ENCODE measurements around the gene SLC37A1. TPM values are rescaled to one million over a fixed set of nuclear protein-coding genes. Genes with fewer than 3 reads are reported as not detected.

Gene SLC37A1
- total and polyA plus RNA-seq, 7 donors: 2.3 to 98.5 (median 7.8) TPM

DNA sequence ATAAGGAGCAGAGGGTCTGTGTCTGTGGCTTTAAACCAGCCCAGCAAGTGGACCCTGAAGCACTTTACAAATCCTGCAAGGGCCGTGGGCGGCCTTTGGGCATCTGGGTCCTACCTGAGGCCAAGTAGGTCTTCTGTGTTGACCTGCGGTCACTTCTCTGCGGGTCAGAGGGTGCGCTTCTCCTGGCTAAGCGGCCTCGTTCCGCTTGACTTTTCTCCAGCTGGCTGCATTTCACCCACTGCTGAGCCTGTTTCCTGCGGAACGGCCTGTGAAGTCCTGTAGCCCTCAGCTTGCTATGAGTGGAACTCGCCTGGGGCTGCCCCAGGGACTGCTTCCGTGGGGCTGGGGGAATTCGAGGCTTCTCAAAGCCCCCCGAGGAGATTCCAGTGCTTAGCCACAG lies 43.3 kb downstream of the SLC37A1 start:
- WGBS, 2 donors: 84 to 94% methylated on average over 14 of the region's 14 CpGs
- intact Hi-C loops (cut with DNase I): no loop called here
- no peaks in the 10 kb centered on the region for H3K9me3 ChIP-seq
- H3K4me1 ChIP-seq: no peaks in the 10 kb centered on the region
- no peaks in the 10 kb centered on the region for H3K27me3 ChIP-seq
- DNase-seq: peak; percentile 38
- H3K27ac ChIP-seq: no peak overlapping the region
- TF ChIP-seq POLR2AphosphoS5 (IDR thresholded peaks at IDR 0.05): no peak
- H3K36me3 ChIP-seq: peaks cover 0 to 50% (median 5%) of the 10 kb centered on the region in 4 donors
- H3K4me3 ChIP-seq: no peak overlapping the region

DNA sequence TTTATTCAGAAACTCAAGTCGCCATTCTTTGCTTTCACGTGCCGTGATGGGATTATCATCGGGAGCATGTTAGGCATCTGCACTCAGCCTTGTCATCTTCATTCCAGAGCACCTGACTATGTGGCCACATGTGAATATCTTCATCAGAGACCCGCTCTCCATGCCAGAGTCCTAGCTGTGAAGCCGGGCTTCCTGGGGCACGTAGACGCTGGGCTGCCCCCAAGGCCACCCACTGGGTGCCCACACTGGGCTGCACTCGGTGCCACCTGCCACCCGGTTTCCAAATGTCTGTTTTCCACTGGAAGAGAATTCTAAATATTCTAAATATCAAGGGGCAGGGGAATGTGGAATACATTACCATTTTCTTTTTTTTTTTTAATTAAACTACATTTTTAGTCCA lies 43.8 kb downstream of the SLC37A1 start:
- DNase-seq: peak; percentile 52
- 92 to 97% methylated on average over 10 of the region's 10 CpGs for WGBS, 2 donors
- peaks cover 0 to 54% (median 5%) of the 10 kb centered on the region in 4 donors for H3K36me3 ChIP-seq
- intact Hi-C loops (cut with DNase I): no loop called here
- H3K4me3 ChIP-seq: no peak overlapping the region
- no peaks in the 10 kb centered on the region for H3K27me3 ChIP-seq
- H3K4me1 ChIP-seq: no peaks in the 10 kb centered on the region
- no peaks in the 10 kb centered on the region for H3K9me3 ChIP-seq
- TF ChIP-seq EP300 (IDR thresholded peaks at IDR 0.05): no peak
- no peak for TF ChIP-seq CTCF (IDR thresholded peaks at IDR 0.05)
- TF ChIP-seq POLR2A (IDR thresholded peaks at IDR 0.05): no peak
- no peak for TF ChIP-seq POLR2AphosphoS5 (IDR thresholded peaks at IDR 0.05)
- H3K27ac ChIP-seq: no peak overlapping the region

GRCh38 chr21:42558368-42558767 lies 44.7 kb downstream of the SLC37A1 start:
- DNase-seq: no peak
- TF ChIP-seq POLR2AphosphoS5 (IDR thresholded peaks at IDR 0.05) (no peak), EP300 (IDR thresholded peaks at IDR 0.05) (no peak), CTCF (IDR thresholded peaks at IDR 0.05) (no peak), POLR2A (IDR thresholded peaks at IDR 0.05) (no peak)
- Histone ChIP-seq H3K4me1 (no peaks in the 10 kb centered on the region), H3K36me3 (peaks cover 0 to 62% (median 5%) of the 10 kb centered on the region in 4 donors), H3K27ac (no peak overlapping the region), H3K9me3 (no peaks in the 10 kb centered on the region), H3K27me3 (no peaks in the 10 kb centered on the region), H3K4me3 (no peak overlapping the region)
- WGBS, 2 donors: 95 to 96% methylated on average over 6 of the region's 6 CpGs
- intact Hi-C loops (cut with DNase I): no loop called here

DNA sequence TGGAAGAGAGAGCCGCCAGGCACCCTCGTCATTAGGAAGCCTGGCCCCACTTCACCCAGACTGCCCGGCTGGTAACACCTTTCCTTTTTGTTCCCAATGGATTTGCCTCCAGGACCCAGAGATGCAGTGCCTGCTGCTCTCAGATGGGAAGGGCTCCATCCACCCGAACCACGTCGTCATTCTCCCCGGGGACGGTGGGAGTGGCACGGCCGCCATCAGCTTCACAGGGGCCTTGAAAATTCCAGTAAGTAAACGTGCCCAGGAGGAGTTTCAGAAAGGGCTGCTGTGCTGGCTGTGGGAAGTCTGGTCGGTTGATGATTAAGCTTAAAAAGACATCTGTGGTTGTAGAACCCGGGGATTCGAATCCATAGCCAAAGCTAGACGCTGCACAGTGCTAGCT lies 45.2 kb downstream of the SLC37A1 start:
- no peak overlapping the region for H3K27ac ChIP-seq
- H3K36me3 ChIP-seq: peaks cover 0 to 62% (median 5%) of the 10 kb centered on the region in 4 donors
- no peaks in the 10 kb centered on the region for H3K4me1 ChIP-seq
- WGBS, 2 donors: 91 to 95% methylated on average over 15 of the region's 15 CpGs
- intact Hi-C loops (cut with DNase I): no loop called here
- TF ChIP-seq POLR2A (IDR thresholded peaks at IDR 0.05) (no peak), CTCF (IDR thresholded peaks at IDR 0.05) (no peak)
- H3K27me3 ChIP-seq: no peaks in the 10 kb centered on the region
- peak; percentile 40 for DNase-seq
- H3K4me3 ChIP-seq: no peak overlapping the region
- no peaks in the 10 kb centered on the region for H3K9me3 ChIP-seq

- DNase-seq: peak; percentile 43
- Histone ChIP-seq H3K27ac (no peak overlapping the region), H3K4me3 (no peak overlapping the region), H3K4me1 (no peaks in the 10 kb centered on the region), H3K9me3 (no peaks in the 10 kb centered on the region), H3K27me3 (no peaks in the 10 kb centered on the region), H3K36me3 (peaks cover 0 to 57% (median 5%) of the 10 kb centered on the region in 4 donors)
- 95 to 97% methylated on average over 13 of the region's 13 CpGs for WGBS, 2 donors
- no peak for TF ChIP-seq POLR2AphosphoS5 (IDR thresholded peaks at IDR 0.05)
- no peak for TF ChIP-seq POLR2A (IDR thresholded peaks at IDR 0.05)
- TF ChIP-seq CTCF (IDR thresholded peaks at IDR 0.05): no peak
- TF ChIP-seq EP300 (IDR thresholded peaks at IDR 0.05): no peak
- intact Hi-C loops (cut with DNase I): no loop called here
These were observed 45.7 kb downstream of the SLC37A1 start for GRCh38 chr21:42559326-42559725.

Data from sigmoid colon (tissue), 7 donors.